Measurements from ENCODE around the gene ASXL1.
A peak's percentile ranks its signal among the peaks of the same experiment; 100 is the strongest.
"Not testable (repeated sequence)": the region's sequence is repeated elsewhere in the genome, so short reads cannot be mapped to it uniquely, and the experiment has no call there.

Gene ASXL1

DNA sequence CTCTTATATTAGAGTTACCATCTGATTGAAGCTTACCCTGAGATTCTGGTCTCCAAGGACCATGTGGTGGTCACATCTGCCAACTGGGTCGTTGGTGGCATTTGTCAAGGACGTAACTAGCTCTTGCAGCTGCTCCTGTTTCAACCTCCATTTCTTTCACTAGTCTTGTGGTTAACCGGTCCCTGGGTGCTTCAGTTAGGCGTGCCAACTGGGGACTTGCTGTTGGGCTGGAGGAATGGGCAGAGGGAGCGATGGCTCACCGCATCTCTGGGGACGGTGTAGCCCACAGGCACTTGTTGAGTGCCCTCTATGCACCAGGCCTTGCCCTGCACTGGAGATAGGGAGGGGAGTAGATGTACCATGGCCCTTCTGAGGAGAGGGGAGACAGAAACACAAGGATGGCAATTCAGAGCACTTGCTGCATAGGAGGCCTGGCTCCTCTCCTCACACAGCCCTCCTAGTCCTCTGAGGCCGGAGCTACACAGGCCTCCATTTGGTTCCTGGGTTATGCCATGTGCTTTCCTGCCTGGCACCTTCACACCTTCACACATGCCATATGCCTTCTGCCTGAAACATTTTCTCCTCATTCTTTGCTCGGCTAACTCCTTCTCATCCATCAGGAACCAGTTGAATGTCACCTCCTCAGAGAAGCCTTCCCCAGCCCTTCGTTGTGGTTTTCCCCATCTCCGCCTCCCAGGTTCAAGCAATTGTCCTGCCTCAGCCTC, 20.0 kb upstream of the ASXL1 start:
- no peak for DNase-seq

DNA sequence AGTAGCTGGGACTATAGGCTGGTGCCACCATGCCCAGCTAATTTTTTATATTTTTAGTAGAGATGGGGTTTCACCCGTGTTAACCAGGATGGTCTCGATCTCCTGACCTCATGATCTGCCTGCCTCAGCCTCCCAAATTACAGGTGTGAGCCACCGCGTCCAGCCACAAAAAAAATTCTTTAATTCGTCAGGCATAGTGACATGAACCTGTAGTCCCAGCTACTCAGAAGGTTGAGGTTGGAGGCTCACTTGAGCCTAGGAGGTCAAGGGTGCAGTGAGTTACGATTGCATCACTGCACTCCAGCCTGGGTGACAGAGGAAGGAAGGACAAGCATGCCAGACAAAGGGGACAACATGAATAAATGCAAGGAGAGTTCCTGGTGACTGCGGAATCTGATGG, 19.5 kb upstream of the ASXL1 start:
- no peak for DNase-seq

DNA sequence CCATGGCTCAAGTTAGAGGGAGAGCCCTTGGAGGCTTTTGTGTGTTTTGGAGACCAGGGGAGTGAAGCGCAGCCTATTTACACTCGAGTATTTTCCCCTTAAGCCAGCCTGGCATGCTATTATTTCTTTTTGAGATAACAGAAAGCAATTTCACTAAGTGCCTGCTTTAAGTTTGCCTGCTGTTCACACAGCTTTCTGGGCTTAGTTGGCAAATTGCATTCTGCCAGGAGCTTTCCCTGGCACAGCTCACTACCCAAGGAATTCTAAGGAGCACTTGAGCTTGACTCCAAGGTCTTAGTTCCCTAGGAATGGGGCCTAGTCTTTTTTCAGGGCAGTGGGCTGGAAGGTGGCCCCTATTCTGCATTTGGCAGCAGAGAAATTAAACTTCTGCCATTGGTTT, 19.0 kb upstream of the ASXL1 start:
- no peak for DNase-seq

DNA sequence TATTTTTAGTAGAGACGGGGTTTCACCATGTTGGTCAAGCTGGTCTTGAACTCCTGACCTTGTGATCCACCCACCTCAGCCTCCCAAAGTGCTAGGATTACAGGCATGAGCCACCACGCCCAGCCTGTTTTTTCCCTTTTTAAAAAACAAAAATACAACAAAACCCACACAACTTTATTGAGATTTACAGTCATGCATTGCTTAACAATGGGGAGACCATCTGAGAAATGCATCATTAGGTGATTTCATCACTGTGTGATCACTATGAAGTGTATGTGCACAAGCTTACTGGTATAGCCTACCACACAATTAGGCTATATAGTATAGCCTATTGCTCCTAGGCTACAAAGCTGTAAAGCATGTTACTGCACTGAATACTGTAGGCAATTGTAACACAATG, 17.1 kb upstream of the ASXL1 start:
- not testable (repeated sequence) for DNase-seq

DNA sequence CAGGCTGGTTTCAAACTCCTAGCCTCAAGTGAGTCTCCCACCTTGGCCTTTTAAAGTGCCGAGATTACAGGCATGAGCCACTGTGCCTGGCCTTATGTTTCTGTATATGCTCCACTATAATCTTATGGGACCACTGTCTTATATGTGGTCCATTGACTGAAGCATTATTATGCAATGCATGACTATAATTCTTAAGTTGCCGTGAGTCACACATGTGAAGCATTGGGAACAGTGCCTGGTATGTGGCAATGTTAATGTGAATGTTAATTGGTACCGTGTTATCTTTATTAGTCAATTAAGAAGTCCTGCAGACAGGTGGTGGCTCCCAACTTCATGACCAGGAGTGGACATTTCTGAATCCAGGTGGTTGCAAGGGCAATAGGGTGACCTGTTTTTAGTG, 14.7 kb upstream of the ASXL1 start:
- no peak for DNase-seq

DNA sequence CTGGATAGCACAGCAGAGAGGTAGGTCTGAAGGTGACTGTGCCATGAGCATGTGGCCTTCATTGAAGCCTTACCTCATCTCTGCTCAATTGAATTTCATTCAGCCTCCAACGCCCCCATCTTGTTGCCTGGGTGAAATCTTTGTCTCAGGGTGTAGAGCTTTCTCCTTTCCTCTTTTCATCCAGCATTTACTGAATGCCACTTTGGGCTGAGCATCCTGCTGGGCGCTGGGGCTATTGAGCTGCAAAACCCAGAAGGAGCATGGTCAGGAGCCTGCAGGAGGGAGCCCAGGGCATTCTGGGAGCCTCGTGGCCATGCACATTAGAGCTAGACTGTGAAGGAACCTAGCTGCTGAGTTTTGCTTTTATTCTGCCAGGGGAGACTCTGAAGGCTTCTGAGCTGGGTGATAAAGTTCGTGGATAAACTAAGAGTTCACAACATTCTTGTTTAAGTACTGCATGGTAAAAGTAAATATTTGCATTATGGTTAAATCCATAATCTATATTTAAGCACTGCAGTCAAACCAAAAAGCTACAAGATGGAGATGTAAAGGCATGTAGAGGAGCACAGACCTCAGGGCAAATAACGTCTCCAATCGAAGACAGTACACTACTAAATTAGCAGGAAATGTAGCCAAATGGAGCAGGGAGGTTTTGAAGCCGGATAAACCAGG, 13.2 kb upstream of the ASXL1 start:
- DNase-seq = no peak

DNA sequence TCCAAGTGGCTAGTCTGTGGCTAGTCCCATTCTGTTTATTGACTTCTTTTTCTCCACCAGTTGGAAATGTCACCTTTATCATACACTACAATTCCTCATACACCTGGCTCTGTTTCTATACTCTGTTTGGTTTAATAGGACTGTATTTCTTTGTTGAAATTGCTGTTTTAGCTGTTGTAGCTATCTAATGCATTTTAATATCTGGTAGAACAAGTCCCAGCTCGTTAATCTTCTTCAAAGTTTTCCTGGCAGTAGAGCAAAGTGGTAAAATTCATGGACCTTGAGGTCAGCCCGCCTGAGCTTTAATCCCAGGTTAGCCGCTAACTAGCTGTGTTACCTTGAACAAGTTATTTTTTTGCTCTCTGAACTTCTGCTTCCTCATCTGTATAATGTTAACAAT, 9.9 kb upstream of the ASXL1 start:
- no peak for DNase-seq

DNA sequence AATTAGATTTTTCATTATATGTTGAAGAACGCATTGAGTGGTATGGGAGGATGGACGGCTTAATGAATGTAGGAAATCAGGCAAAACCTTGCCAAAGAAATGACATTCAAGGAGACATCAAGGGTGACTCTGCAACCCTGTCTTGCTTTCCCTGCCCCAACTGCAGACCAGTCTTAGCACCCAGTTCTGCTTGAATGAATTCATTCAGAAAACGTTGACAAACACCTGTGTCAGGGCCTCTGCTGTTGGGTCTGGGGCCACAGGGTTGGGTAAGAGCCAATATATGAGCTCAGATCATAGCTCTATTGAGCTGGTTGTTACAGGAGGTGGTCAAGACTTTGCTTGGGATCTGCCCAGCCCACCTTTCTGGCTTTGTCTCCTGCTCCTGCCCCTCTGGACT, 7.7 kb upstream of the ASXL1 start:
- DNase-seq = no peak

DNA sequence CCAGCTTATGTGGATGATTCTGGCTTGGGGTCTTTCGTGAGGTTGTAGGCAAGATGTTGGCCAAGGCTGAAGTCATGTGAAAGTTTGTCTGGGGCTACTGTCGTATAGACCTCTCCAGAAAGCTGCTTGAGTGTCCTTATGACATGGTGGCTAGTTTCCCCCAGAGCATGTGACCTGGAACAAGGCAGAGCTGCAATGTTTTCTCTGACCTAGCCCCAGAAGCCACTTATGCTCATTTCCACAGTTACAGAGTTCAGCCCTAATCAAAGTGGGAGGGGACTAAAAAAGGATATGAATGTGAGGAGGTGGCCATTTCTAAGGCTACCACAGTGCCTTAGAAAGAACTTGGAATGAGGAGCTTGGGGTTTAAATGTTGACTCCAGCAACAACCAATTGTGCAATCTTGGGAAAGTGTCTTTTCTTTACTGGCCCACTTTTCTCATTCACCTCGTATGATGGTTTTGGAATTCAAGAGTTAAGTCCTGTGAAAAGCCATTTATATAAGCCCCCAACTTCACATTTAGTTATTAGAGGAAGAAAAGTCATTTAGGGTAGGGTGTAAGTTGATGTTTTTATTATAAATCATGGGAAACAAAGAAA, 5.9 kb upstream of the ASXL1 start:
- no peak for DNase-seq

DNA sequence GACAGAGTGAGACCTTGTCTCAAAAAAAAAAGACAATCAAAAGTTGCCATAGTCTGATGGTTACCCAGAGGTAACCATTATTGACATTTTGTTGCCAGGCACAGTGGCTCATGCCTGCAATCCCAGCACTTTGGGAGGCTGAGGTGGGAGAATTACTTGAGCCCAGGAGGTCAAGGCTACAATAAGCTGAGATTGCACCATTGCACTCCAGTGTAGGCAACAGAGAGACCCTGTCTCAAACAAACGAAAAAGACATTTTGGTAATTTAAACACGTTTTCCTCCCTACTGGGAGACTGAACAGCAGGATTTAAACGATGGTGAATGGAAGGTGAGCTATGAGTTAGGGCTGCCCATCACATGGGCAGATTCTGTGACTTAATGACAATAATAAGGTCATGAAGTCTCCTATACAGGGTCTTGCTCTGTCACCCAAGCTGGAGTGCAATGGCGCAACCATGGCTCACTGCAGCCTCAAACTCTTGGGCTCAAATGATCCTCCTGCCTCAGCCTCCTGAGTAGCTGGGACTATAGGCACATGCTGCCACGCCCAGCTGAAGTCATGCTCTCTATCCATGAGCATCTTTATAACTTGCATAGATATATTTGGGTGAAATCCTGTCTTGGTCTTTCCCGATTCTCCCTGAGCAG, 4.2 kb upstream of the ASXL1 start:
- no peak for DNase-seq

DNA sequence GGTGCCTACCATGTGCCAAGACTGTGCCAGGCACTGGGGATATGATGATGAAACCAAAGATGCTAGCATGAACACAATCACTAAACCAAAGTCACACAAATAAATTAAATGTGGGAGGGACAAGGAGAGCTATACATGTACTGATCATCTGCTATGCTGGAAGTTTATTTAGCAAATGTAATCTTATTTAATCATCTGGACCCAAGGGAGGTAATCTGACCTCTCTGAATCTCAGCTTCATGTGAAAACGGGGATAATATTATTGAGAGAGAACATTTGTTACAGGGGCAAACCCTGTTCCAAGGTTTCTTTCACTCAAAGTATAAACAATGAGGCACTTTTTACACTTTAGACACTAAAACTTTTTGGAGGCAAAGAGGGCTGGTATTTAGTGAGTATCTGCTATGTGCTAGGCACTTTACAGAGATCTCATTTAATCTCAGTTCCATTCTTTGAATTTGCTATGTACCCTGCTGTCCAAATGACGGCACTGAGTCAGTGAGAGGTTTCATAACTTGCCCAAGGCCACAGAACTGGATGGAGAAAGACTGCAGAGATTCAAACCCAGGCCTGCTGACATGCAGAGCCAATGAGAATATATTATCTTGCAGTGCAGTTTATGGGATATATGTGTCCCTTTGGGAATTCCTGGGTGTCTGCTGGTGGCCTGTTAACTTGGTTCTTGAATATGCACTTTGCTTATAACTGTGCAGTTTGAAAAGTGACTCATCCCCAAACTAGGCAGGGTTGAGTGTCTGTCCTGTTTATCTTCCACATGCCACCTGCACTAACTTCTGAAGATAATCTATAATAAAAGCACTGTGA, 3.3 kb upstream of the ASXL1 start:
- DNase-seq = peak in 1 of 2 experiments; percentile 68

DNA sequence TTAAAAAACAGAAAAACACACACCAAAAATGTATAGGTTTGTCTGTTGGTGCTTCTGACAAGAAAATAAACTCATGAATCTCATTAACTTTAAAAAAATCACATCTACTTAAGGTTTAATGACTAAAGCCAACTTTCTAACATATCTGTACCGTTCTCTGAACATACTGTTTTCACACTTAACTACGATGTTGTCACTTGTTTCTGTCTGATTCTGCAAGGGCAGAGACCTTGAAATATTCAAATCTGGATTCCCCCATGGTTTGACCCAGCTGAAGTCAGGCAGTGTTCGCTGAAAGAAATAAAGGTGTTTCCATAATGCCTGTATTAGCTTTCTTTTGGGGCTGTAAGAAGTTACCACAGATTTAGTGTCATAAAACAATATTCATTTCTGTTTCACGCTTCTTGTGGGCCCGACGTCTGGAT, 2.7 kb upstream of the ASXL1 start:
- no peak for DNase-seq

DNA sequence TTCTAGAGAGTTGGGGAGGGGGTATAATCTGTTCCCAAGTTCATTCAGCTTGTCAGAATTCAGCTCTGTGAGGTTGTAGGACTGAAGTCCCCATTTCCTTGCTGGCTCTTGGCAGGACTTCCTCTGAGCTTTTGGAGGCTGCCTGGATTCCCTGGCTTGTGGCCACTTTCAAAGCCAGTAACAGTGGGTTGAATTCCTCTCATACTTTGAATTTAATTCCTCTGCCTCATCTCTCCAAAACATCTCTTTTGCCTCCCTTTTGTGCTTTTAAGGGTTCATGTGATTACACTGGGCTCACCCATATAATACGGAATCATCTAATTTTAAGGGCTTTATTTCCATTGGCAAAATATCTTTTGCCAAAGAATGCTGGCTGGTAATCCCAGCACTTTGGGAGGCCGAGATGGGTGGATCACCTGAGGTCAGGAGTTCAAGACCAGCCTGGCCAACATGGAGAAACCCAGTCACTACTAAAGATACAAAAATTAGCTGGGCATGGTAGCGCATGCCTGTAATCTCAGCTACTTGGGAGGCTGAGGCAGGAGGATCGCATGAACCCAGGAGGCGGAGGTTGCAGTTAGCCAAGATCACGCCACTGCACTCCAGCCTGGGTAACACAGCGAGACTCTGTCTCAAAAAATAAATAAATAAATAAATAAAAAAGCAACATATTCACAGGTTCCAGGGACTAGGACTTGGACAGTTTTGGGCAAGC, 2.1 kb upstream of the ASXL1 start:
- DNase-seq = peak in 1 of 2 experiments; percentile 80

DNA sequence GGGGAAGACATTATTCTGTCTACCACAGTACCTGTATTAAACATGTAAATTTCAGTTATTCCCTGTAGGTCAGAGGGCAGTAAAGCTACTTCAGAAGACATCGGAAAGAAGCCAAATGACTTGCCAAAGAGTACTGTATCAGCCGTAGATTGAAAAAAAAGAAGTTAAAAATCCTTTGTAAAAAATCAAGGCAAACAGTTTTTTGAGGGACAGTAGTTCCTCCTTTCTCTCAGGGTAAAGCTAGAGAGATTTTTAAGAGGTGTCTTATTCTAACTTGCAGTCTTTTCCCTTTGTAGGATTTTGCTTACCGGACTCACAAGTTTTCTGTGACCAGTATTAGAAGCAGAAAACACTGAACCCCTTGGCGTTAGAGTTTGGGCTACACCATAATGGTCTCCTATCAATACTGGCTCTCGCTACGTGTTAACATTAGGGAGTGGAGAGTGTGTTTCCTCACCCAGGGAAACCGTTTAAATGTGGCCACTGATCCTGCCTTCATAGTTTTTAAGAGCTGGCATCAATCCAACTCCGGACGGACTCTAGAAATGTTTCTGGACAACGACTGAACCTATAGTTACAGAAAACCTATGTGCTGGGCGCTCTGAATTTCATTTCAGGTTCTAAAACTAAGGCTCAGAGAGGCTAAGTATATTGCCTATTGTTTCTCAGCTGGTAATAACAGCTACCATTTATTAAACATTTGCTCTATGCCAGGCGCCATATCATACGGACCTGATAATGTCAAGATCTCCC, 1.3 kb upstream of the ASXL1 start:
- no peak for DNase-seq

DNA sequence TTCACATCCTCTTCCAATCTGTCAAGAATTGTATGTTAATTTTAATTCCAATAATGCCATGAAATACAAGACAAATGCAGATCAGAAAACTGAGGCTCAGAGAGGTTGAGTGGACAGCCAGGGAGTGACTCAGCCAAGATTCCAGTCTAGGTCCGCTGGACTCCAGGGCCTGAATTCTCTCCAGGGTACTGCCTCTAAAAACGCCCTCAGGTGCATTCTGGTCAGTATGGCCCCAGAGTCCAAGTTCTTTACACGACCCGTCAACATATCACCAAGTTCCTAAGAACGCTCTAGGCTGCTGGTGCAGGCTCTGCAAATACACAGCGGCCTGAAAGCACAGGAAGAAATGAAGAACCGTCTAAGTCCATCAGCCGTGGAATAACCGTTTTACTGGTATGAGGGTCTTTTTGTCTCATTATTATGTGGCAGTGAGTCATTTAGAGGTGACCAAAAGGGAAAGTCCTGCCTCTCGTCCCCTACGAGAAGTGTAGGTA, 709 bp upstream of the ASXL1 start:
- peak; percentile 68 to 85 for DNase-seq

DNA sequence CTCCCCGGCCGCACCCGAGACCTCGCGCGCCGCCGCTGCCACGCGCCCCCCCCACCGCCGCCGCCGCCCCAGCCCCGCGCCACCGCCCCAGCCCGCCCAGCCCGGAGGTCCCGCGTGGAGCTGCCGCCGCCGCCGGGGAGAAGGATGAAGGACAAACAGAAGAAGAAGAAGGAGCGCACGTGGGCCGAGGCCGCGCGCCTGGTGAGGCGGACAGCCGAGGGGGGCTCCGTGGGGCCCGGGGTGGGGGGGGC, 426 bp downstream of the ASXL1 start:
- no peak for DNase-seq

DNA sequence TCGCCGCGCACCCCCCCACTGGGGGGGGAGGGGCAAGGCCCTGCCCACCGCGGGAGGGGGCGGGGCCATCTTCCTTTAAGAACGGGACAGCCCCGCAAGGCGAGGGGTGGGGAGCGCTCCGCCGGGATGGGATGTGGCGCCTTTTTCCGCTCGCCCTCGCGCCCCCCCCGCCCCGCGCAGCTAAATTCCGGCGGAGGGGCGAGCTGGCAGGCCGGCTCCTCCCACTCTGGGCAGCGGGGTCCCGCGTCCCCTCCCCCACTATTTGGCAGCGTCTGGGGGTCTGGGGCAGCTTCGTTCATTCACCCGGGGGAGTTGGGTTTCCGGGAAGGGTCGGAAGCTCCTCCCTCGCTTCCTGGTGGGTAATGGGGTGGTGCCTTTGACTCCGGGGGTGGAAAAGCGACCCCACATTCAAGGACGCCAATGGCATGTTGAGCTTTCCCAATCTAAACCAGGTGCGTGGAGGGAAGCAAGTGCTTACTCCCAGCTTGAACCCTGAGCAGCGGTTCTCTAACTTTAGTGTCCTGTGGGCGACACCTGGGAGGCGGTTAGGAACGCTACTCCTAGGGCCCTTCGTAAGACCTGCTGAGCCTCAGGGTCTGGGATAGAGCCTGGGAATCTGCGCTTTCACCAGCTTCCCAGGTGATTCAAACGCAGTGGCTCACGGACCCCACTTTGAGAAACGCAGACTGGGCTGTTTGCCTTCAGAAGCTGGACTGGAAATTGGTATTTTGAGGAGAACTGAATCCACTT, 927 bp downstream of the ASXL1 start:
- DNase-seq = peak in 1 of 2 experiments; percentile 75

DNA sequence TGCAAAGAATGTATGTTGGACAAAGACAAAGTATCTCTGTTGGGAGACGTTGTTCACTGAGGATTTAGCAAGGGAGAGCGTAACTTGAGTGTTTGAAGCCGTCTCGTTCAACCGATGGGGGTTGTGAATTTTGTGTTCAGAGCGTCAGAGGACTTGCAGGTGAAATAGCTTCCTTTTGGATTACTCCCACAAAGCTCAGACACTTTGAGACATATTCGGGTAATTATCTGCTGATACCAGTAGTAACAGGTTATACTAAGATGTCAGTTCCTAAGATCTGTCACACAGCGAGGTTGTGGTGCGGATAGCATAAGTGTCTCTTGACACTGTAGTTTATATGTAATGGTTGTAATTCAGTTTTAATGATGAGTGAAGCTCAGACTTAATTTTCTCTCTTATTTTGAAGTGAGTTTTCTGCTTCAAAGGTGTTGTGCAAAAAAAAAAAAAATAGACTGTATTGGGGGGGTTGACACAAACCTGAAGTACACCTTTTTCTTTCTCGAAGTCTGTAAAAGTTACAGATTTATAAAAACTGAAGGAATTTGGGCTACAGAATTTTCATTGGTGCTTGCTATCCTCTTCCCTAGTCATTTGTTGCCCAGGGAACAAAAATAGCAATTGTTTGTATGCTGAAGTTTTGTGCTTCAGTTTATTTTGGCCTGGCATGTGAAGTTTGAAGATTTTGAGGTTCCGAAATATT, 1.7 kb downstream of the ASXL1 start:
- peak in 1 of 2 experiments; percentile 62 for DNase-seq

DNA sequence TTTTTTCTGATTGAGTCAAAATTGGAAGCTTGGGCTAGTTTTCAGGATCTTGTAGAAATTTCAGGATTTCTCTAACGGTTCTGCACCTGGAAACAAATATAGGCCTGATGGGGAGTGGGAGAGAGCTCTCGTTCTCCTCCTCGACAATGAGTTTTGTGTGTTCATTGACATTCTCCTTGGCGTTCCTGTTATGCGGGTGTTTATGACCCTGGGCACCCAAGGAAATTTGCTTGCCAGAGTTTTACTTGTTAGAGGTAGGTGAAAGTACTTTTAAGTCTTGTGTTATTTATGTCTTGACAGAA, 2.2 kb downstream of the ASXL1 start:
- DNase-seq = no peak

DNA sequence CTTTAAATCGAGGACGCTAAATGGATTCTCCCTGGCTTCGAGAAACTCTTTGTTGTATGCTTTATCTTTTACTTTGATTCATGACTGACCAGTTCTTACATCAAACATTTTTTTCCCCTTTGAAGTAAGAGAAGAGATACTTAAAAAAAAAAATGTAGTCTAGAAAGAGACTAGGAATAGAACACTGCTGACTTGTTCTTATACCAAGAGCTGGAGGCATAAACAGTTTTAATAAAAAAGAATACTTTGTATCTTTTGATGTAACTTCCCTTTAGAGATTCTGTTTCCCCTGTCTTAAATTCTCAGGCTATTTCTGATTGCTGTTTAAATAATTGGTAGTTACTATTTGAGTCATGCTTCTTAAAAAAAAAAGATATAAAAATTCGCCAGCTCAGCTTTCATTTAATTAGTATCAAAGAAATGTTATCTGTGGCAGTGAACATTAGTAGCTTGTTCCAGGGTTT, 4.8 kb downstream of the ASXL1 start:
- no peak for DNase-seq
